Measurements from ENCODE around the gene TUBB. TPM values are rescaled to one million over a fixed set of nuclear protein-coding genes. Genes with fewer than 3 reads are reported as not detected.
A peak's percentile ranks its signal among the peaks of the same experiment; 100 is the strongest.
"Not testable (repeated sequence)": the region's sequence is repeated elsewhere in the genome, so short reads cannot be mapped to it uniquely, and the experiment has no call there.

The TUBB gene
- total RNA-seq, 1 donor from 2014 or later = 1,084 TPM

DNA sequence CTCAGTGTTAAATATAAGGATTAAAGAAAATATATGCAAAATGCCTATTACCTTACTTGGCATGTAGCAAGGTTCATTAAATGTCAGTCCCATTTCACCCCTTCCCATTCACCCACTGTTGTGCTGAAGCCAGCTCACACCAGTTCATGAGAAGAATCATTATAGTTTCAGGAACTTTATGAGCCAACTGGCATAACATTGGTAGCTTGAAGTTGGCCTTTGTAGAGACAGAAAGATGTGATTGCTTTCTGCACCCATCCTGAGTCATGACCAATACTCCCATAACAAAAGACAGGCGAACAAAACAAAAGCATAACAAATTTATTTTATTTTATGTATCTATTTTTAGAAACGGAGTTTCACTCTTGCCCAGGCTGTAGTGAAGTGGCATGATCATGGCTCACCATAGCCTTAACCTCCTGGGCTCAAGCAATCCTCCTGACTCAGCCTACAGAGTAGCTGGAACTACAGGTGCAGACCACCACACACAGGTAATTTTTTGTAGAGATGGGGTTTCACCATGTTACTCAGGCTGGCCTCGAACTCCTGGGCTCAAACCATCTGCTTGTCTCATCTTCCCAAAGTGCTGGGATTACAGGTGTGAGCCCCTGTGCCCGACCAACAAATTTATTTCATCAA, 41.8 kb downstream of the TUBB start:
- no peaks in the 10 kb centered on the region for H3K27me3 Mint-ChIP-seq
- H3K9me3 Mint-ChIP-seq = no peaks in the 10 kb centered on the region
- no peak overlapping the region for H3K27ac Mint-ChIP-seq
- no peak for DNase-seq
- H3K36me3 Mint-ChIP-seq (ENCODE audit: low read depth) = no peaks in the 10 kb centered on the region
- intact Hi-C loops (cut with micrococcal nuclease) = no loop called here
- no peak overlapping the region for H3K4me3 Mint-ChIP-seq
- peaks cover 38% of the 10 kb centered on the region for H3K4me1 Mint-ChIP-seq

DNA sequence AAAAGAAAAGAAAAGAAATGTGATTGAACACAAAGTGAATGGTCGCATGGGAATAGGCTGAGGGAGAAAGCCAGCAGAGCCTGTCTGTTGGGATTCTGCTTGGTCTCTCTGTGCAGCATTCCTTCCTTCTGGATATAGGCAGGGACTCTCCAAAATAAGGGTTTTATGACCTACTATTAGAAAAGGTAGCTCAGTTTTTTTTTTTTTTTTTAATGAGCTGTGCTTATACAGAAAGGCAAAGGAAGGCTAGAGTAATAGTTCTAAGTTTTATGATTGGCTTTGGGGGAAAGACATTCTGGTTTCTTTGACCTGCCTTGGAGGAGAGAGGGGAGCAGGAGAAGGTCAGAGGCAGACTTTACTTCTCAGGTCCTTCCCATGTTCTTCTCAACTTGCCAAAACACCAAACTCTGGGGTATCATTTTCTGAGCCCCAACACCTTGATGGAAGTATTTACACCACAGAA, 43.0 kb downstream of the TUBB start:
- Mint-ChIP-seq H3K36me3 (ENCODE audit: low read depth) (peaks cover 6% of the 10 kb centered on the region), H3K9me3 (peaks cover 3% of the 10 kb centered on the region), H3K4me1 (peaks cover 46% of the 10 kb centered on the region), H3K4me3 (peak overlapping the region; percentile 55), H3K27ac (peak overlapping the region; percentile 85), H3K27me3 (no peaks in the 10 kb centered on the region)
- intact Hi-C loops (cut with micrococcal nuclease) = no loop called here
- no peak for DNase-seq

DNA sequence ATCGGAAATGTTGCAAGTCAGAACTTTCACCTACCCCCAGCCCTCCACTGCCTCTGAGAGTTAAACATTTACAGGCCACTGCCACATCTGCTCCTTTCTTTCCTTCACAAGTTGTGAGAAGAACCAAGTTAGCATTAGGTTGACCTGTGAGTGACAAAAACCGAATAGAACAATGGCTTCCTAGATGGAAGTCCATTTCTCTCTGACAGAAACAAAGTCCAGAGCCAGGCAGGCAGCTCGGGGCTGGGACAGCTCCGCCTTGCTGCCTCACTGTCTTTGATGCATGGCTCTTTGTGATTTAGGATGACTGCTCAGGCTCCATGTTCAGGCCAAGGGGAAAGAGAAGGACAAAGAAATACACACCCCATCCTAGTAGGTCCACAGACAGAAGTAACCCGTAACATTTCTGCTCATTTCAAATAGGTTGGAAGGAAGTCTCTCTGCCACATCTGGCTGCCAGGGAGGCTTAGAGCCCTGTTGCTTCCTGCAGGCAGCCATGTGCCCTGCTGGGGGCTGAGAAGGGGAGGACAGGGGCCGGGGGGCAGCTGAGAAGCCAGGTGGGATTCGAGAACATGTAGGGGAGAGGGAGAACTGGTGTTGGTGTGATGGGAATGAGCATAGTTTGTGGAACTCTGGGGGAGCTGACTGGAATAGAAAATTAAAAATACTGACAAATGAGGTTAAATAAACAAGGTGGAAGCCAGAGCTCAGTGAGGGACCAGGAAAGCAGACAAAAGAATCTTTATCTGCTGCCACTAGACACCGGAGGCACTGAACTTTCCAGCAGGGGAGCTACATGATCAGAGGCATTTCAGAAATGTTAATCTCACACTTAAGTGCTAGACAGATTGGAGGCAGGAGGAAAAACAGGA, 43.7 kb downstream of the TUBB start:
- Mint-ChIP-seq H3K27me3 (no peaks in the 10 kb centered on the region), H3K4me3 (peak overlapping the region; percentile 55), H3K4me1 (peaks cover 50% of the 10 kb centered on the region)

DNA sequence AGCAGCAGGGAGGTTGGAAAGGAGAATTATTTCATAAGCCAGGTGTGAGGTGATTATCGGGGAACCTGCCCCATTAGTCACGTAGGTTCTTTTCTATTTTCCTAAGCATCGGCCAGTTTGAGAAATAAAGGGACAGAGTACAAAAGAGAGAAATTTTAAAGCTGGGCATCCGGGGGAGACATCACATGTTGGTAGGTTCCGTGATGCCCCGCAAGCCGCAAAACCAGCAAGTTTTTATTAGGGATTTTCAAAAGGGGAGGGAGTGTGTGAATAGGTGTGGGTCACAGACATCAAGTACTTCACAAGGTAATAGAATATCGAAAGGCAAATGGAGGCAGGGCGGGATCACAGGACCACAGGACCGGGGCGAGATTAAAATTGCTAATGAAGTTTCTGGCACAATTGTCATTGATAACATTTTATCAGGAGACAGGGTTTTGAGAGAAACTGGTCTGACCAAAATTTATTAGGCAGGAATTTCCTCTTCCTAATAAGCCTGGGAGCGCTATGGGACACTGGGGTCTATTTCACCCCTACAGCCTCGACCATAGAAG, 44.4 kb downstream of the TUBB start:
- Mint-ChIP-seq H3K4me1 (peaks cover 54% of the 10 kb centered on the region), H3K4me3 (peak overlapping the region; percentile 55), H3K27ac (peak overlapping the region; percentile 85)
- H3K27me3 Mint-ChIP-seq; H3K36me3 Mint-ChIP-seq (ENCODE audit: low read depth); DNase-seq; intact Hi-C loops (cut with micrococcal nuclease); H3K9me3 Mint-ChIP-seq: not testable (repeated sequence)

More for the DNA sequence above, 43.7 kb downstream of the TUBB start:
- H3K27ac Mint-ChIP-seq = peak overlapping the region; percentile 85
- H3K9me3 Mint-ChIP-seq = peaks cover 3% of the 10 kb centered on the region
- no peak for DNase-seq
- peaks cover 6% of the 10 kb centered on the region for H3K36me3 Mint-ChIP-seq (ENCODE audit: low read depth)
- intact Hi-C loops (cut with micrococcal nuclease) = no loop called here

DNA sequence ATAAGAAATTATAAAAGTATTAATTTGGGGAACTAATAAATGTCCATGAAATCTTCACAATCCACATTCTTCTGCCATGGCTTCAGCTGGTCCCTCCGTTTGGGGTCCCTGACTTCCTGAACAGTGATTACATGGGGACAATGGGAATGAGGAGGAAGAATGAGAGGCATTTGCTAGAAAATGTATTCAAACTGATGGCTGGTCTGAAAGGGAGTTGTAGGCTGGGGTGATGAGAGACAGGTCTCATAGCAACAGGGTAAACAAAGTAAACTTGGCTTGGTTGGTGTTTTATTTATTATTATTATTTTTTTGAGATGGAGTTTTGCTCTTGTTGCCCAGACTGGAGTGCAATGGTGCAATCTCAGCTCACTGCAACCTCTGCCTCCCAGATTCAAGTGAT, 45.3 kb downstream of the TUBB start:
- H3K9me3 Mint-ChIP-seq = not testable (repeated sequence)

DNA sequence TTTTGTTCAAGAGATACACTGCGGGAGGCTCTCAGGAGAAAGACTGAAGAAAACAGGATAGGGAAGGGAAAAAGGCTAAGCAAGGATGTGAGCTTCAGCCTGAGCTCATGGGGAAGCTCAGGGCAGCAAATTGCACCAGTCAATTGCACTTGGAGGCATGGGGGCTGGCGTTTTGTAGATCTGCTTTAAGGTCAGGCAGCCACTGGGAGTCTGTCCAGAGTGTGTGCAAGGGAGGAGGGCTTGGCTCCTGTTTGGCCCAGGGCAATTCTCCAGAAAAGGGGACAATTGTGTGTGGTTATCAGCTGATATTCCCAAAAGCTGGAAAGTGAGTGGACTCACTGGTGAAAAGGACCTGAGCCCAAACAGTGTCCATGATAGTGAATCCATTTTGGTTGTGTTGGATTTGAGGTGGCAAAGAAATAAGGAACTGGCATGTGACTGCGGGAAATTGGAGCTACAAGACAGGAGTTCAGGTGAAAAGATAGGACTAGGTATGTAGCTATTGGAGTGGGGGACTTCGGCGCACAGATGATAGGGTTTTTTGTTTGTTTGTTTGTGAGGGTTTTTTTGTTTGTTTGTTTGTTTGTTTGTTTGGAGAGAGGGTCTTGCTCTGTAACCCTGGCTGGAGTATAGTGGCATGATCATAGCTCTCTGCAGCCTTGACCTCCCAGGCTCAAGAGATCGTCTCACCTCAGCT, 46.5 kb downstream of the TUBB start:
- Mint-ChIP-seq H3K4me1 (peaks cover 69% of the 10 kb centered on the region), H3K9me3 (peaks cover 8% of the 10 kb centered on the region), H3K36me3 (ENCODE audit: low read depth) (peaks cover 10% of the 10 kb centered on the region), H3K4me3 (peak overlapping the region; percentile 6), H3K27me3 (peaks cover 2% of the 10 kb centered on the region), H3K27ac (peak overlapping the region; percentile 97)
- intact Hi-C loops (cut with micrococcal nuclease) = no loop called here
- no peak for DNase-seq

More for the DNA sequence above, 45.3 kb downstream of the TUBB start:
- DNase-seq; H3K27me3 Mint-ChIP-seq; H3K36me3 Mint-ChIP-seq (ENCODE audit: low read depth); H3K4me3 Mint-ChIP-seq; intact Hi-C loops (cut with micrococcal nuclease): not testable (repeated sequence)
- Mint-ChIP-seq H3K27ac (peak overlapping the region; percentile 22), H3K4me1 (peaks cover 63% of the 10 kb centered on the region)

DNA sequence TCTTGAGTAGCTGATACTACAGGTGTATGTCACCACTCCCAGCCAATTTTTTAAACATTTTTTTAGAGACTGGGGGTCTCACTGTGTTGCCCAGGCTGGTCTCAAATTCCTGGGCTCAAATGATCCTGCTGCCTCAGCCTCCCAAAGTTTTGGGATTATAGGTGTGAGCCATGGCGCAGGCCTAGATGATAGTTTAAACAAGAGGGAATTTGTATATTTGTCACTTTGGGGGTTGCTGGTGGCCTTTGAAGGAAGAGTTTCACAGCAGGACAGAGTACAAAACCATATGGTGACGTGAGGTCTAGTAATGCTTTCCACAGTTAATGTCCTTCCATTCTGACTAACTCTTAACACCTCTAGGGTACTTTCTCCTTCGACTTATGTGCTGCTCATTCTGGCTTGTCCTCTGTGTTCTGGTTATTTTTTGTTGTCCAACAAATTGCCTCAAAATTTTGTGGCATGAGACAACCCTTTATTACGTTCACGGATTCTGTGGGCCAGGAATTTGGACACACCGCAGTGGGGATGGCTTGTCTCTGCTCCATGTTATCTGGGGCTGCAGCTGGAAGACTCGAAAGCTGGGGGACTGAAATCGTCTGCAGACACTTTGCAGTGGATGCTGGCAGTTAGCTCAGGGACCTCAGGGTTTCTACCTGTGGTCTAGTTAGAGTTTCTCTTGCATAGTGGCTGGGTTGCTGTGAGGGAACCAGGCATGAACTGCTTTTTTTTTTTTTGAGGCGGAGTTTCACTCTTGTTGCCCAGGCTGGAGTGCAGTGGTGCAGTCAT, 47.2 kb downstream of the TUBB start:
- intact Hi-C loops (cut with micrococcal nuclease) = no loop called here
- Mint-ChIP-seq H3K4me1 (peaks cover 71% of the 10 kb centered on the region), H3K4me3 (peak overlapping the region; percentile 73), H3K9me3 (peaks cover 8% of the 10 kb centered on the region), H3K27me3 (peaks cover 2% of the 10 kb centered on the region), H3K27ac (peak overlapping the region; percentile 97), H3K36me3 (ENCODE audit: low read depth) (peaks cover 11% of the 10 kb centered on the region)
- DNase-seq = peak; percentile 76

DNA sequence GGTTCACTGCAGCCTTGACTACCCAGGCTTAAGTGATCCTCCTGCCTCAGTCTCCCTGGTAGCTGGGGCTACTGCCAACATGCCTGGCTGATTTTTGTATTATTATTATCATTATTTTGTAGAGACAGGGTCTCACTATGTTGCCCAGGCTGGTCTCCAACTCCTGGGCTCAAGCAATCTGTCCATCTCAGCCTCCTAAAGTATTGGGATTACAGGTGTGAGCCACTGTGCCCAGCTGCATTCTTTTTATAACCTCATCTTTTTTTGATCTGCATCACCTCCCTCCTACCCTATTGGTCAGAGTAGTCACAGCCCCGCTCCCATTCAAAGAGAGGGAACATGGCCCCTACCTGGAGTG, 47.8 kb downstream of the TUBB start:
- Mint-ChIP-seq H3K4me1 (peaks cover 76% of the 10 kb centered on the region), H3K27ac (peak overlapping the region; percentile 97), H3K4me3 (peak overlapping the region; percentile 76), H3K9me3 (peaks cover 8% of the 10 kb centered on the region), H3K36me3 (ENCODE audit: low read depth) (peaks cover 11% of the 10 kb centered on the region), H3K27me3 (peaks cover 2% of the 10 kb centered on the region)
- intact Hi-C loops (cut with micrococcal nuclease) = no loop called here
- DNase-seq = no peak

DNA sequence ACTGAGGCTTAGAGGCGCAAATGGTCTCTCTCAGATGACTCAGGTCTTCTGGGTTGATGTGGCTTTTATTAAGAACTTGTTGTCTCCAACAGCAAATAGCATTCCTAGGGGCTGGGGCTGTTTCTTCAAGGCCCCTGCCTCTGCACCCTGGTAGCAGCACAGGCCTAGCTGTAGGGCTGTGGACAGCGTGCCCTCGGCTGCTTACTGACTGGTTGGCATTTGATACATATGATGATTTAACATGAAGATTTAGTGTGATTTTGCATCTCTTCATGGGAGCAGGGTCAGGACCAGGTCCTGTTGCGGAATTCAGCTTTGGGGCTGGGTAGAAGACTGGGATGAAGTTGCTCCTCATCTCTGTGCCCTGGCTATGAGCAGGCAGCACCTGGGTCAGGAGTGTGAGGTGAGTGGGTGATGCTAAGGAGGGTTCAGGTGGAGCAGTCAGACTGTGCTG, 48.5 kb downstream of the TUBB start:
- H3K4me1 Mint-ChIP-seq = peaks cover 76% of the 10 kb centered on the region
- H3K27me3 Mint-ChIP-seq = peaks cover 2% of the 10 kb centered on the region
- intact Hi-C loops (cut with micrococcal nuclease) = loop anchor here (1.0 kb wide), 5 partner anchors 20 to 86 kb away; partner anchors contain the start of gene FLOT1
- no peak for DNase-seq
- H3K27ac Mint-ChIP-seq = peak overlapping the region; percentile 97
- H3K4me3 Mint-ChIP-seq = peak overlapping the region; percentile 76
- H3K9me3 Mint-ChIP-seq = peaks cover 8% of the 10 kb centered on the region
- H3K36me3 Mint-ChIP-seq (ENCODE audit: low read depth) = peaks cover 11% of the 10 kb centered on the region

DNA sequence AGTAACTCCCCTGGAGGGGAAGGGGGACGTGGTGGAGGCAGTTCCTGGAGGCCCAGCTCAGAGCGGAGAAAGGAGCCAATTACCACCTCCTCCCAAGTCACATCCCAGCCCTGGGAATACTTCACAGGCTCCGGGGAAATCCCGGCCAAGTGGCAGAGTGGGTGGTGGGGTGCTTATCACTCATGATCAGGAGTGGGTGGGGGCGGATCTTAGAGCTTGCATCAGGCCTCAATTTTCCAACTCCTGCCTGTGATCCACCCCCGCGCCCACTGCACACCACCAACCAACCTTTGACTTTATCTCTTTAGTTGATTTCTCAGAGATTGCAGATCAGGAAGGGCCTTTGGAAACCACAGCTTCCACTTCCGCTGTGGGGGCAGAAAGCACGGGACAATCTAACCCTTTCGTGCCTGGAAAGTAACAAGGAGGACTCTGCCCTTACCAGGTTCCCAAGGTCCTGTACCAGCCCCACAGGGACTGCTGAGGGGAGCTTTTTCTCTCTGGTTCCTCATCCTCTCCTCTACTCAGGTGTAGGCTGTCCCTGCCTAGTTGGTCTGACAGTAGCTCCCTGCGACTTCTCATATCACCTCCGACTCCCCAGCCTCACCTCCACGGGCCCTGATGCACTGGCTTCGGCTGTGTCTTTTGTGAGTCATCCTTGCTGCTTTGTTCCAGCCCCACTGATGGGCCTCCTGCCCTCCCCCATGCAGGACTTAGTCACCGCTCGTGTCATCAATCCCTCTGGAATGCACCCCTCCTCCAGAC, 49.1 kb downstream of the TUBB start:
- Mint-ChIP-seq H3K27me3 (peaks cover 2% of the 10 kb centered on the region), H3K27ac (peak overlapping the region; percentile 97), H3K4me1 (peaks cover 75% of the 10 kb centered on the region), H3K36me3 (ENCODE audit: low read depth) (peaks cover 11% of the 10 kb centered on the region), H3K9me3 (peaks cover 8% of the 10 kb centered on the region), H3K4me3 (peak overlapping the region; percentile 76)
- peak; percentile 91 for DNase-seq
- intact Hi-C loops (cut with micrococcal nuclease) = loop anchor here (1.0 kb wide), 5 partner anchors 19 to 87 kb away; partner anchors contain the start of gene FLOT1

DNA sequence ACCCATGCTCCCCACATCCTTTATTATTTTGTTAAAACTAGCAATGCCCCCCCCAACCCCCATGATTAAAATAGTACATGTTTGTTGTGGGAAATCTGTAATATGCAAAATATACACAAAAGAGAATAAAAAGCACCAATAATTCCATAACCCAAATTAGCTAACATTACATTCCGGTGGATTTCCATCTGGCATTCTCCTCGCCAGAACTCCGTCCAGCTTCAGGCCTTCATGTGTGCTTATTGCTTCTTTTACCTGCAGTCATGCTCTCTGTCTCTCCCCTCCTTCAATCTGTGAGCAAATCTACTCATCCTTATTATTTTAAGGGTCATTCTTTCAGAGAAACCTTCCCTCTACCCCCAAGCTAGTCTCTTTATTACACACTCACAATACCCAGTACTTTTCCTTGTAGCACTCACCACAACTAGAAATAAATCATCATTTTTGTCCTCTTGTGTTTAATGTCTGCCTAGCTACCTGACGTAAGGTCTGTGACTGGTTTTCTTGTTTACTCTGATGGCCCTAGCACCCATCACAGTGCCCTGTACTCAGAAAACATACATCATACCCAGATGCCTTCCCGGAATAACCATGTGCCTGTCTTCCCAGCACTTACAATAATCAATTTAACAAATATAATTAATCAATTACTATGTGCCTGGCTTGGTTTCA, 49.8 kb downstream of the TUBB start:
- no peak for DNase-seq
- peaks cover 8% of the 10 kb centered on the region for H3K9me3 Mint-ChIP-seq
- peaks cover 11% of the 10 kb centered on the region for H3K36me3 Mint-ChIP-seq (ENCODE audit: low read depth)
- peak overlapping the region; percentile 97 for H3K27ac Mint-ChIP-seq
- peak overlapping the region; percentile 76 for H3K4me3 Mint-ChIP-seq
- intact Hi-C loops (cut with micrococcal nuclease) = loop anchor here (1.0 kb wide), 5 partner anchors 18 to 88 kb away; partner anchors contain the start of gene FLOT1
- peaks cover 2% of the 10 kb centered on the region for H3K27me3 Mint-ChIP-seq
- H3K4me1 Mint-ChIP-seq = peaks cover 71% of the 10 kb centered on the region

DNA sequence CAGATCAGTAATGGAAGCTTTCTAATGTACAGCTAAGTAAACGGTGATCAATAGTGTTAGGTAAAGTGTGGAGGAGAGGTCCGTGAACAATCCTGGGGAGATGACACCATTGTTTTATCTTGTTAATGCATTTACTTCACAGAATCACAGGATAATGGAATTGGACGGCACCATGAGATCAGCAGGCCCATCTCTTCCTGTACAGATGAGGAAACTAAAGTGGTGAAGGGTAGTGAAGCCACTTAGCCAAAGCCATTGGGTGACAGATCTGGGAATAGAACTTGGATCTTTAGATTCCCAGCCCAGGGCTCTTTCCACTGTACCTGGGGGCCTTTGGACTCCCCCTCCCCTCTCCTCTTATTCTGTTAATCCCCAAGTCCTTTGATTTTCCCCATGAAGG, 50.4 kb downstream of the TUBB start:
- H3K27me3 Mint-ChIP-seq = peaks cover 2% of the 10 kb centered on the region
- peaks cover 74% of the 10 kb centered on the region for H3K4me1 Mint-ChIP-seq
- H3K4me3 Mint-ChIP-seq = peak overlapping the region; percentile 33
- peaks cover 11% of the 10 kb centered on the region for H3K36me3 Mint-ChIP-seq (ENCODE audit: low read depth)
- DNase-seq = no peak
- peak overlapping the region; percentile 97 for H3K27ac Mint-ChIP-seq
- intact Hi-C loops (cut with micrococcal nuclease) = no loop called here
- peaks cover 8% of the 10 kb centered on the region for H3K9me3 Mint-ChIP-seq
